AG04450 (cell line): ENCODE data around the gene PDE4D. TPM values are rescaled to one million over a fixed set of nuclear protein-coding genes. Genes with fewer than 3 reads are reported as not detected.

Experiments
- CTCF ChIA-PET: fragments of 300-600, 350-600 bp; formaldehyde crosslinking; extraction: SDS; loops from one replicate; lab custom pipeline; 2022; ENCODE audit warnings: antibody characterized with exemption, inconsistent platforms; lab: Charles Lee
- POLR2A ChIA-PET: fragments of 350-600 bp; formaldehyde crosslinking; extraction: SDS; loops from one replicate; lab custom pipeline; 2021; ENCODE audit warnings: antibody characterized with exemption, inconsistent platforms; lab: Yijun Ruan, JAX
- DNase-seq: peaks from one replicate; pipeline ENCODE4 v3.0.0-alpha.2; 2011; ENCODE audit warnings: low read depth, low spot score
- H3K27ac ChIP-seq: one replicate; pipeline ENCODE4 v1.5.1; 2012; ENCODE audit warnings: low read depth, low read length, control low read depth
- H3K27me3 ChIP-seq: one replicate; pipeline ENCODE4 v1.6.0; 2012; ENCODE audit warnings: low read length; ENCODE audit not compliant: control insufficient read depth, insufficient read depth
- H3K4me3 ChIP-seq: 2 replicates; pipeline ENCODE4 v1.5.1; 2011; ENCODE audit warnings: mild to moderate bottlenecking, low read depth, low read length, control low read depth
- H3K9me3 ChIP-seq: 2 replicates; pipeline ENCODE4 v1.5.1; 2012; ENCODE audit warnings: low read length; ENCODE audit not compliant: control insufficient read depth, insufficient read depth
- polyA plus RNA-seq: library from polyadenylated mRNA; depleted of rRNA; stranded (reverse); fragments of >200 nt; gene quantifications from 2 replicates; pipeline ENCODE4 v1.2.3, GENCODE V29; 2011
- TF ChIP-seq, protein P1 (sequence below): IDR thresholded peaks from 2 replicates; pipeline ENCODE4 v1.5.1; 2011; ENCODE audit warnings: low read depth, low read length, control low read depth, inconsistent platforms

Gene PDE4D
- polyA plus RNA-seq, 1 experiment: 12.0 TPM

DNA sequence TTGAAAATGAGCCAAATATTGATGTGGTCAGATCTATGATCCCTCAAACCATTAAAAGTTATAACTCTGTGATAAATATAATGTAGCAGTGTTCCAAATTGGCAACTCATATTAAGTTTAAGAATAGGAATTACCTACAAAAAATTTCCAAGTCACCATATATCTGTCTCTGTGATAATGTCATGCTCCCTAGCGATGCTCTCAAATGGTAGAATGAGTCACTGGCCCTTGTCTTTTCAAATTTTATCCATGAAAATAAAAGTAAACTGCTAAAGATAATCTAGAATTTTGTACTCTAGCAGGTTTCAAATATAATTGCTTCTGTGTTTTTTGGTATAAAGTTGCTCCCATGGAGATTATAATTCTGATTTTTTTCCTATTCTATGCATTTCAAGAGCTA is 277.1 kb downstream of the PDE4D start:
- POLR2A ChIA-PET: interaction anchor here (0.8 kb wide), 1 partner anchor 141 kb away, joined by 4 read pairs; no protein-coding TSS in a partner anchor
- TF ChIP-seq, protein P1, sequence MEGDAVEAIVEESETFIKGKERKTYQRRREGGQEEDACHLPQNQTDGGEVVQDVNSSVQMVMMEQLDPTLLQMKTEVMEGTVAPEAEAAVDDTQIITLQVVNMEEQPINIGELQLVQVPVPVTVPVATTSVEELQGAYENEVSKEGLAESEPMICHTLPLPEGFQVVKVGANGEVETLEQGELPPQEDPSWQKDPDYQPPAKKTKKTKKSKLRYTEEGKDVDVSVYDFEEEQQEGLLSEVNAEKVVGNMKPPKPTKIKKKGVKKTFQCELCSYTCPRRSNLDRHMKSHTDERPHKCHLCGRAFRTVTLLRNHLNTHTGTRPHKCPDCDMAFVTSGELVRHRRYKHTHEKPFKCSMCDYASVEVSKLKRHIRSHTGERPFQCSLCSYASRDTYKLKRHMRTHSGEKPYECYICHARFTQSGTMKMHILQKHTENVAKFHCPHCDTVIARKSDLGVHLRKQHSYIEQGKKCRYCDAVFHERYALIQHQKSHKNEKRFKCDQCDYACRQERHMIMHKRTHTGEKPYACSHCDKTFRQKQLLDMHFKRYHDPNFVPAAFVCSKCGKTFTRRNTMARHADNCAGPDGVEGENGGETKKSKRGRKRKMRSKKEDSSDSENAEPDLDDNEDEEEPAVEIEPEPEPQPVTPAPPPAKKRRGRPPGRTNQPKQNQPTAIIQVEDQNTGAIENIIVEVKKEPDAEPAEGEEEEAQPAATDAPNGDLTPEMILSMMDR: no peak
- no peak for DNase-seq
- no peak overlapping the region for H3K4me3 ChIP-seq
- no peak overlapping the region for H3K27ac ChIP-seq
- no peaks in the 10 kb centered on the region for H3K9me3 ChIP-seq
- CTCF ChIA-PET: no interaction called here
- no peaks in the 10 kb centered on the region for H3K27me3 ChIP-seq

DNA sequence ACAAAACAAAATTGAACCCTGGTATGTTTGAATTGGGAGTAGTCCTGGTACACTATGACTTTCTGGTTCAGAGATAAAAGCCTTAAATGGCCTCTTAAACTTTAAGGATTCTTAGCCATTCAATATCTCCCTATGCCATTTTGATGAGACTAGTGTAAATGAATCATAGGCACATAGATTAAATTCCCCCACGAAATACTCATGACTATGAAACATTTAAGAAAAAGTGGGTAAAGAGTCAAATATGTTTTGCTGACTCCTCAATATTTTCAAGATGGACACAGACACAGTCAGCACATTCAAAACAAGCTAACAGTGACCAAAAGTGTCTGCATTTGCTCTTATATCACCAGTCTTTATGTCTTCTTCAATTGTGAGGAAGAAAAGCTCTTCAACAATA is 278.3 kb downstream of the PDE4D start:
- H3K27me3 ChIP-seq: no peaks in the 10 kb centered on the region
- H3K27ac ChIP-seq: no peak overlapping the region
- POLR2A ChIA-PET: no interaction called here
- TF ChIP-seq, protein P1: no peak
- no peak overlapping the region for H3K4me3 ChIP-seq
- no peaks in the 10 kb centered on the region for H3K9me3 ChIP-seq
- CTCF ChIA-PET: no interaction called here
- no peak for DNase-seq

DNA sequence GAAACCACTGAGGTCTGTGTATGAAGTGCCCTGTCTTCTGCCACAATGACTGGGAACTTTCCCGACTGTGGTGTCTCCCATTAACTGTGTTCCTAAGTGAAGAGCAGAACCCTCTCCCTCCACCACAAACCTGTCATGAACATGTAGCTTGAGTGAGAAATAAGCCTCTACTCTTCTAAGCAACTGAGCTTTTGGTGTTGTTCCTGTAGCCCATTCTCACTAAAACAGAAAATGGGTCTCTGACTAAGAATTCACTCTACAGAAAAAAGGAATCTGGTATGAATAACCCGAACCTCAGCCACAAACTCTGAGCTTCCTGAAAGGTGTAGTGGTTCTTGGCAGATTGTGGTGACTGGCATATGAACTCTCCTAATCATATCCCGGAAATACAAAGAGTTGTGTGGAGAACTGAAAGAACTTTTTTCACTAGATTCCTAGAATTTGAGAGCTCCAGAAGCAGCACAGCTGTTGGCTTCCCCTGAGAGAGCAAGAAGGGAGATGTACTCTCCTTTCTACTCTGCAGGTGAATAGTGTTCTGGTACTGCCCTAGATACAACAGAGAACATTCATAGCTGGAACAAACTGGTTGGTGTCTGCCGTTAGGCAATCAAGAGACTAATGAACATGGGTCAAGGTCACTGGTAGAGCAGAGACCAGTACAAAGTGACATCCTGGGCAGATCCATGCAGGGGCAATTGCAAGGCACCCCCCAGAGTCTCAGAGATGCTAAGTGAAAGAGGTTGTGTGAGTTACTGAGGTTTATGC is 283.8 kb downstream of the PDE4D start:
- no peak overlapping the region for H3K4me3 ChIP-seq
- ChIA-PET CTCF (no interaction called here), POLR2A (no interaction called here)
- H3K9me3 ChIP-seq: no peaks in the 10 kb centered on the region
- no peak overlapping the region for H3K27ac ChIP-seq
- H3K27me3 ChIP-seq: no peaks in the 10 kb centered on the region
- DNase-seq: no peak
- TF ChIP-seq, protein P1: no peak

DNA sequence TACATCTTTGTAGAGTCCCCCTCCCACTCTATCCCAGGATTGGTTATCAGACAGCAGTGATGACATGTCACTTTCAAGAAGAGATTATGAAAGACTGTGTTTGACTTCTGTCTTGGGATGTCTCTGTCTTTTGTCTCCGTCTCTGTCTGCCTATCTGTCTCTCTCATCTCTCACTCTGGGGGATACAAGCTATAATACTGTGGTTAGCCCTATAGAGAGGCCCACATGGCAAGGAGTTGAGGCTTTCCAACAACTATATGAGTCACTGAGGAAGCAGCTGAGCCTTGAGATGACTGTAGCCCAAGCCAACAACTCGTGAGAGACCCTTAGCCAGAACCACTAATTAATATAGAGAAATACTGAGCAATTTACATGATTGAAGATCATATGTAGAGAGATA is 284.8 kb downstream of the PDE4D start:
- ChIA-PET CTCF (no interaction called here), POLR2A (no interaction called here)
- Histone ChIP-seq H3K27ac (no peak overlapping the region), H3K27me3 (no peaks in the 10 kb centered on the region), H3K9me3 (no peaks in the 10 kb centered on the region), H3K4me3 (no peak overlapping the region)
- DNase-seq: no peak
- TF ChIP-seq, protein P1: no peak

DNA sequence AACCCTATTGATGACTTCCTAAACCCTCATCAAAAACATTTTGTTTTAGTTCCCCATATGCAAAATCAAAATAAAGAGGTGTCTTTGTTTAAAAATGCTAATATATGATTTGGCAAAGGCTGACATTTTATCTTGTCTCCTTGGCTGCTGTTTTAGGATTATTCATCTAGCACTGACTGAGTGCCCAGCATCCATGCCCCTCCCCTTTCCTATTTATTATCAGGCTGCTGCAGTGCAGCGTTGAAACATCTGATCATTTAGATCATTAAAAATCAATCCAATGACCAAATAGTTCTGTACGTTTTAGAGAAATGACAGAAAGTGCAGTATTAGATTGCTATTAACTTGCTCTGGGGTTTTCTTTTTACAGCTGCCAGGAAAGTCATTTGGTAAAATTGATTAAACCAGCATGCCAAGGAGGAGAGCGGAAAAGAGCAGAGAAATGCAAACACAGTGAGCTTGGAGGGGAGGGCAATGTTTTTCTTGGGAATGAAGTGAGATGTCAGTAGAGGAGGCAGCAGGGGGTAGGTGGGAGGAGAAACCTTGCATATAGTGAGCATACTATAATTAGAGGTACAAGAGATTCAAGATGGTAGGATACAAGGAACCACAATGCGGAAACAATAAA is 286.3 kb downstream of the PDE4D start:
- POLR2A ChIA-PET: no interaction called here
- H3K27me3 ChIP-seq: no peaks in the 10 kb centered on the region
- TF ChIP-seq, protein P1: no peak
- CTCF ChIA-PET: no interaction called here
- H3K9me3 ChIP-seq: no peaks in the 10 kb centered on the region
- no peak for DNase-seq
- no peak overlapping the region for H3K4me3 ChIP-seq
- no peak overlapping the region for H3K27ac ChIP-seq
